ENCODE measurements around the gene LIN52. TPM values are rescaled to one million over a fixed set of nuclear protein-coding genes. Genes with fewer than 3 reads are reported as not detected.
A peak's percentile ranks its signal among the peaks of the same experiment; 100 is the strongest.

Gene LIN52
- total RNA-seq, 1 donor from 2014 or later: 25.7 TPM

- Histone ChIP-seq H3K9ac (no peak overlapping the region), H2AFZ (replicated peaks) (no peak overlapping the region), H3K79me2 (ENCODE audit: low read depth) (no peaks in the 10 kb centered on the region), H3K4me1 (no peaks in the 10 kb centered on the region), H3K27me3 (no peaks in the 10 kb centered on the region), H3K36me3 (peaks cover 28% of the 10 kb centered on the region), H3K4me3 (no peak overlapping the region), H3K4me2 (no peak overlapping the region), H3K27ac (no peak overlapping the region), H3F3A (ENCODE audit: low read depth) (no peaks in the 10 kb centered on the region), H3K9me3 (ENCODE audit: low read depth) (no peaks in the 10 kb centered on the region), H4K20me1 (ENCODE audit: low read depth) (no peaks in the 10 kb centered on the region)
- Mint-ChIP-seq H3K9me3 (no peaks in the 10 kb centered on the region), H3K27ac (no peak overlapping the region), H3K4me3 (no peak overlapping the region), H3K36me3 (peaks cover 21% of the 10 kb centered on the region), H3K4me1 (no peaks in the 10 kb centered on the region), H3K27me3 (ENCODE audit: insufficient read depth, low read depth) (no peaks in the 10 kb centered on the region)
- DNase-seq (ENCODE audit: low spot score): no peak
- no peak for TF ChIP-seq EZH2phosphoT487 (IDR thresholded peaks at IDR 0.05)
- no peak for TF ChIP-seq EZH2 (IDR thresholded peaks at IDR 0.05)
- TF ChIP-seq CTCF (IDR thresholded peaks at IDR 0.05): no peak
These were observed 19.9 kb upstream of the LIN52 start for GRCh38 chr14:74064883-74065282.

DNA sequence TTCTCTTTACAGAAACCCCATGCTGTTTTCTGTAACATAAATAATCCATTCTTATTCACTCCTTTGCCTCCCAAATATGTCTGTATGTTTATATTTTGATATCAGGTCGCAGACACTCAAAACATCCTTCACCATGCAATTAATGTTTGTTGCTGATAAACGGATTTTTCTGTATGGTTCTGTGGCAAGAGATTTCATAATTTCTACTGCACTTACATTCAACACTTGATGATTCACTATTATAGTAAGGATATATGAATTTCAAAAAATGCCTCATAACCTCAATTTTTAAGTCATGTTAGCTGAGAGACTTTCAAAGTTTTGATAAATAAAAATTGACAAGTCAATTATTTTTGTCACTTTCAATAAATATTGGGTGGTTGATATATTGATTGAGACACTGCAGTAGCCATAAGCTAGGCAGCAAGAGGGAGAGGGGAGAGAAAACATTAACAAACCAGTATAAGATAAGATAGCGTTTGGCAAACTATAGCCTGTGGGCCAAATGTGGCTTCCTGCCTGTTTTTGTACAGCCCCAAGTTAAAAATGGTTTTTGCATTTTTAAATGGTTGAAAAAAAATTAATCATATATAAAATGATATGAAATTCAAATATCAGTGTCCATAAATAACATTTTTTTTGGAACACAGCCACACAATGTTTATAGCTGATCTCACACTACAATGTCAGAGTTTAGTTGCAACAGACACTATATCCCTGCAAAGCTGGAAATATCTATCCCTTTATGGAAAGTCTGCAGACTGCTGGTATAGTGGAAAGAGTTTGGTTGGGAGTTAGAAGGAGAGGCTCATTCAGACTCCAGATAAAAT lies 18.8 kb upstream of the LIN52 start:
- peaks cover 19% of the 10 kb centered on the region for H3K36me3 Mint-ChIP-seq
- no peaks in the 10 kb centered on the region for H3K27me3 Mint-ChIP-seq (ENCODE audit: insufficient read depth, low read depth)
- H3K4me2 ChIP-seq: no peak overlapping the region
- no peaks in the 10 kb centered on the region for H3K4me1 Mint-ChIP-seq
- peaks cover 22% of the 10 kb centered on the region for H3K36me3 ChIP-seq
- DNase-seq (ENCODE audit: low spot score): no peak
- no peak overlapping the region for H3K27ac Mint-ChIP-seq
- TF ChIP-seq CTCF (IDR thresholded peaks at IDR 0.05) (no peak), EZH2phosphoT487 (IDR thresholded peaks at IDR 0.05) (no peak), EZH2 (IDR thresholded peaks at IDR 0.05) (no peak)
- no peak overlapping the region for H3K9ac ChIP-seq
- H3K4me3 Mint-ChIP-seq: no peak overlapping the region
- H3K27ac ChIP-seq: no peak overlapping the region
- H3F3A ChIP-seq (ENCODE audit: low read depth): no peaks in the 10 kb centered on the region
- H3K4me1 ChIP-seq: no peaks in the 10 kb centered on the region
- no peaks in the 10 kb centered on the region for H3K9me3 ChIP-seq (ENCODE audit: low read depth)
- no peak overlapping the region for H3K4me3 ChIP-seq
- H3K79me2 ChIP-seq (ENCODE audit: low read depth): no peaks in the 10 kb centered on the region
- H4K20me1 ChIP-seq (ENCODE audit: low read depth): no peaks in the 10 kb centered on the region
- H3K27me3 ChIP-seq: no peaks in the 10 kb centered on the region
- H3K9me3 Mint-ChIP-seq: no peaks in the 10 kb centered on the region
- H2AFZ ChIP-seq (replicated peaks): no peak overlapping the region

DNA sequence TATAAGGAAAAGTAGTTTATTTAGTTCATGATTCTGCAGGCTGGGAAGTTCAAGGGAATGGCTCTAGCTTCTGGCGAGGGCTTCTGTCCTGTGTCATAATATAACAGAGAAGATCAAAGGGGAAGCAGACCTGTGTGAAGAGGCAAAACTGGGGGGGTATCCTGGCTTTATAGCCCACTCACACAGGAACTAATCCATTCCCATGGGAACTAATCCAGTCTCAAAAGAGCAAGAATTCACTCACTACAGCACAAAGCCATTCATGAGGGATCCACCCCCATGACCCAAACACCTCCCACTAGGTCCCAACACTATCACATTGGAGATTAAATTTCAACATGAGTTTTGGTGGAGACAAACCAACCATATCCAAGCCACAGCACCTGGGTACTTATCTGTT lies 7.4 kb upstream of the LIN52 start:
- Mint-ChIP-seq H3K36me3 (peaks cover 12% of the 10 kb centered on the region), H3K27ac (peak overlapping the region; percentile 46), H3K27me3 (ENCODE audit: insufficient read depth, low read depth) (no peaks in the 10 kb centered on the region), H3K4me1 (peaks cover 13% of the 10 kb centered on the region), H3K4me3 (no peak overlapping the region), H3K9me3 (peaks cover 8% of the 10 kb centered on the region)
- no peak for TF ChIP-seq EZH2 (IDR thresholded peaks at IDR 0.05)
- TF ChIP-seq EZH2phosphoT487 (IDR thresholded peaks at IDR 0.05): no peak
- TF ChIP-seq CTCF (IDR thresholded peaks at IDR 0.05): no peak
- no peaks in the 10 kb centered on the region for H3K9me3 ChIP-seq (ENCODE audit: low read depth)
- H3K4me3 ChIP-seq: peak overlapping the region; percentile 37
- peaks cover 17% of the 10 kb centered on the region for H3K4me1 ChIP-seq
- H4K20me1 ChIP-seq (ENCODE audit: low read depth): peaks cover 5% of the 10 kb centered on the region
- no peak overlapping the region for H3K9ac ChIP-seq
- H3K79me2 ChIP-seq (ENCODE audit: low read depth): peaks cover 55% of the 10 kb centered on the region
- H3K27me3 ChIP-seq: no peaks in the 10 kb centered on the region
- peak; percentile 83 for DNase-seq (ENCODE audit: low spot score)
- no peak overlapping the region for H2AFZ ChIP-seq (replicated peaks)
- peaks cover 19% of the 10 kb centered on the region for H3F3A ChIP-seq (ENCODE audit: low read depth)
- H3K27ac ChIP-seq: peak overlapping the region; percentile 83
- peak overlapping the region; percentile 80 for H3K4me2 ChIP-seq
- H3K36me3 ChIP-seq: no peaks in the 10 kb centered on the region

Data from neural progenitor cell (in vitro differentiated cells).